GM12878 (cell line): Measurements from ENCODE around the gene MXD4. TPM values are rescaled to one million over a fixed set of nuclear protein-coding genes. Genes with fewer than 3 reads are reported as not detected.

Experiments
- ATAC-seq: fragments of 200-7000 bp; cut with Tn5 transposase; 3 replicates; pipeline ENCODE4 v1.9.1; 2020; ENCODE audit warnings: mild to moderate bottlenecking, moderate library complexity
- BruUV-seq: library from RNA; stranded (reverse); fragments of 400-500 nt; replicated peaks from 2 replicates; lab custom pipeline; 2021; lab: Mats Ljungman, UMichigan
- CTCF ChIA-PET: fragments of 300-600 bp; sonication (Branson Sonifier 250); formaldehyde crosslinking; extraction: SDS; loops from one replicate; lab custom pipeline; 2021; ENCODE audit warnings: inconsistent platforms; lab: Yijun Ruan, JAX
- POLR2A ChIA-PET: fragments of 350-600 bp; formaldehyde crosslinking; extraction: SDS; loops from one replicate; lab custom pipeline; 2021; ENCODE audit warnings: inconsistent platforms; lab: Charles Lee
- RAD21 ChIA-PET: fragments of 300-600 bp; sonication (Branson Sonifier 250); formaldehyde crosslinking; loops from one replicate; lab custom pipeline; 2023; ENCODE audit warnings: antibody characterized with exemption; ENCODE audit not compliant: unreplicated experiment; lab: Charles Lee
- SMC1A ChIA-PET: fragments of 300-600 bp; sonication (Branson Sonifier 250); formaldehyde crosslinking; loops from one replicate; lab custom pipeline; 2023; ENCODE audit not compliant: unreplicated experiment, uncharacterized antibody; lab: Charles Lee
- DNase-seq: peaks from one replicate; pipeline ENCODE4 v3.0.0-alpha.2; 2011; ENCODE audit warnings: low read depth, low spot score
- FAIRE-seq: peaks from 3 replicates; lab custom pipeline; 2011; peaks lifted over from hg19 to GRCh38; lab: Jason Lieb, UNC
- H2AFZ ChIP-seq: 2 replicates; pipeline ENCODE4 v1.6.0; 2011; ENCODE audit warnings: low read depth, low read length, control low read depth; ENCODE audit not compliant: control insufficient read depth
- H3K27ac ChIP-seq: 2 replicates; pipeline ENCODE4 v1.5.1; 2011; ENCODE audit warnings: control low read depth; ENCODE audit not compliant: control insufficient read depth, insufficient read depth
- H3K27me3 ChIP-seq, 2 experiments: replicated peaks in 1 of 2; 2 replicates each; pipeline versions ENCODE4 v1.6.0 to v1.6.1; 2011; ENCODE audit warnings: low read length in 1 of 2; ENCODE audit not compliant: control insufficient read depth in 2 of 2, insufficient read depth in 2 of 2
- H3K36me3 ChIP-seq, 2 experiments: 2 replicates each; pipeline ENCODE4 v1.5.1; 2011; ENCODE audit warnings: low read length in 1 of 2; ENCODE audit not compliant: control insufficient read depth in 2 of 2, insufficient read depth in 2 of 2
- H3K4me1 ChIP-seq: 2 replicates; pipeline ENCODE4 v1.6.1; 2011; ENCODE audit warnings: mild to moderate bottlenecking, low read length, moderate library complexity, mixed read lengths; ENCODE audit not compliant: control insufficient read depth, insufficient read depth
- H3K4me2 ChIP-seq: 2 replicates; pipeline ENCODE4 v1.6.0; 2011; ENCODE audit warnings: control low read depth; ENCODE audit not compliant: control insufficient read depth, insufficient read depth
- H3K4me3 ChIP-seq: fragments of 200-600 bp; sonication (generic); 2 replicates; pipeline ENCODE4 v1.5.1; 2016
- H3K79me2 ChIP-seq: 2 replicates; pipeline ENCODE4 v1.6.0; 2011; ENCODE audit warnings: low read length; ENCODE audit not compliant: control insufficient read depth, insufficient read depth
- H3K9ac ChIP-seq: 2 replicates; pipeline ENCODE4 v1.8.0; 2011; ENCODE audit warnings: low read length, control low read depth, mixed read lengths; ENCODE audit not compliant: control insufficient read depth, insufficient read depth
- H3K9me3 ChIP-seq: replicated peaks from 3 replicates; pipeline ENCODE4 v1.5.1; 2011; ENCODE audit warnings: mild to moderate bottlenecking, low read length; ENCODE audit not compliant: control insufficient read depth, insufficient read depth
- H4K20me1 ChIP-seq: 2 replicates; pipeline ENCODE4 v1.6.0; 2011; ENCODE audit not compliant: control insufficient read depth, insufficient read depth
- EP300 ChIP-seq, 2 experiments: fragments of 150-350 bp in 1 of 2; IDR thresholded peaks; 2 replicates each; pipeline ENCODE4 v1.6.1; 2011 to 2012; ENCODE audit warnings: low read depth in 2 of 2, low read length in 2 of 2, borderline replicate concordance in 1 of 2, improper control_type of control experiment in 1 of 2, inconsistent platforms in 1 of 2; ENCODE audit not compliant: control insufficient read depth in 1 of 2
- FOS ChIP-seq: IDR thresholded peaks from 3 replicates; pipeline ENCODE4 v1.6.1; 2011; ENCODE audit warnings: borderline replicate concordance; ENCODE audit not compliant: insufficient read length; ENCODE audit errors: extremely low read depth
- HDGF ChIP-seq: fragments of 450-650 bp; IDR thresholded peaks from 2 replicates; pipeline ENCODE4 v1.6.1; 2016; ENCODE audit warnings: antibody characterized with exemption
- IRF4 ChIP-seq: IDR thresholded peaks from 2 replicates; pipeline ENCODE4 v1.6.1; 2011; ENCODE audit warnings: low read depth, low read length
- MEF2B ChIP-seq: fragments of 450-650 bp; IDR thresholded peaks from 2 replicates; pipeline ENCODE4 v1.6.1; 2018; ENCODE audit warnings: mild to moderate bottlenecking, moderate library complexity; ENCODE audit not compliant: partially characterized antibody, poor library complexity, severe bottlenecking
- MLLT1 ChIP-seq: fragments of 450-650 bp; IDR thresholded peaks from 2 replicates; pipeline ENCODE4 v1.6.1; 2016; ENCODE audit warnings: mild to moderate bottlenecking
- PAX5 ChIP-seq: IDR thresholded peaks from 2 replicates; pipeline ENCODE4 v1.6.1; 2011; ENCODE audit warnings: low read depth, low read length, borderline replicate concordance
- POLR2A ChIP-seq: IDR thresholded peaks from 2 replicates; pipeline ENCODE4 v1.6.1; 2011; ENCODE audit warnings: low read depth, mild to moderate bottlenecking, low read length
- RELA ChIP-seq: fragments of 450-650 bp; IDR thresholded peaks from 2 replicates; pipeline ENCODE4 v1.8.0; 2014; ENCODE audit warnings: borderline replicate concordance; ENCODE audit not compliant: partially characterized antibody
- SREBF1 ChIP-seq: IDR thresholded peaks from 2 replicates; pipeline ENCODE4 v1.6.1; 2012; ENCODE audit warnings: mild to moderate bottlenecking, low read length
- STAT3 ChIP-seq: IDR thresholded peaks from 2 replicates; pipeline ENCODE4 v1.6.1; 2011; ENCODE audit warnings: low read depth, low read length, improper control_type of control experiment
- YBX1 ChIP-seq: fragments of 450-650 bp; IDR thresholded peaks from 2 replicates; pipeline ENCODE4 v1.6.1; 2016; ENCODE audit warnings: antibody characterized with exemption
- WGBS: methylation state at CpG from one replicate; pipeline ENCODE4 v1.1.6; 2016; ENCODE audit warnings: low lambda C conversion rate; ENCODE audit not compliant: insufficient replicate concordance, insufficient coverage; ENCODE audit errors: missing lambda C conversion rate; 5-methylcytosine and 5-hydroxymethylcytosine counted together
- in situ Hi-C: fragments of 300-500 bp; cut with MboI; formaldehyde crosslinking; loops from 9 replicates; pipeline ENCODE4 v1.14.3; 2018; ENCODE audit warnings: mixed read lengths
- intact Hi-C: fragments of 100-400 bp; cut with micrococcal nuclease; formaldehyde crosslinking; loops from one replicate; pipeline ENCODE4 v1.14.2; 2022; ENCODE audit not compliant: unreplicated experiment
- polyA plus RNA-seq, 11 experiments: library from polyadenylated mRNA; depleted of rRNA in 4 of 11; unstranded in 6 of 11; stranded (reverse) in 5 of 11; fragments of >200 nt; fragmentation: Nextera tagmentation in 4 of 11; fragmentation: Illumina TruSeq in 1 of 11; extraction: Ambion mirVana in 4 of 11; extraction: Trizol in 1 of 11; gene quantifications; 1 replicate in 1 of 11; 2 replicates in 10 of 11; pipeline versions ENCODE4 v1.2.1 to v1.2.3, GENCODE V29; 2011 to 2016; ENCODE audit warnings: inconsistent platforms in 2 of 11, missing spikeins in 2 of 11, low read depth in 1 of 11
- total RNA-seq, 4 experiments: library from RNA; depleted of rRNA in 3 of 4; stranded (reverse); fragments of >200 nt in 3 of 4; fragmentation: Illumina TruSeq in 1 of 4; extraction: Trizol in 1 of 4; gene quantifications; 2 replicates each; pipeline versions ENCODE4 v1.2.1 to v1.2.3, GENCODE V29; 2013 to 2021
- TF ChIP-seq, protein P1 (sequence below): IDR thresholded peaks from 2 replicates; pipeline ENCODE4 v1.6.1; 2011; ENCODE audit warnings: mild to moderate bottlenecking, low read depth, low read length, moderate library complexity; ENCODE audit not compliant: insufficient replicate concordance

Gene MXD4
- total and polyA plus RNA-seq, 10 of the 15 experiments (the other 5 are each of a cell fraction or from before 2014, with no cell fraction given), result 0.21 to 25.6 (median 5.2) TPM

DNA sequence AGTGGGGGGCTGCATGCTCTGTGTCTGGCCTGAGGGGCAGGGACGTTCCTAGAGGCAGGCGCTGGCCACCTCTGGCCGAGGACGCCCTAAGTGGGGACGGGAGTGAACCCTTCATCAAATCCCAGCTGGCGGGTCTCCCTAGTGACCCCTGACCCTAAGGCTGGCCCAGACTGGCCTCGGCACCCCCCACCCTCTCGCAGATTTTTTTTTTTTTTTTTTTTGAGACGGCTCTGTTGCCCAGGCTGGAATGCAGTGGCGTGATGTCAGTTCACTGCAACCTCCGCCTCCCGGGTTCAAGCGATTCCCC is 988 bp upstream of the MXD4 start:
- Histone ChIP-seq H4K20me1 (no peaks in the 10 kb centered on the region; the same call in 1 of the 2 replicates), H2AFZ (peak overlapping the region; percentile 87), H3K9ac (peak overlapping the region; percentile 88), H3K9me3 (no peaks in the 10 kb centered on the region), H3K36me3 (no peaks in the 10 kb centered on the region; a peak in 1 of 4 replicates), H3K27ac (peak overlapping the region; percentile 82), H3K4me2 (peak overlapping the region; percentile 94), H3K4me1 (no peaks in the 10 kb centered on the region; the same call in 1 of the 2 replicates), H3K27me3 (no peaks in the 10 kb centered on the region), H3K4me3 (peak overlapping the region; percentile 74), H3K79me2 (peaks cover 10% of the 10 kb centered on the region)
- intact Hi-C loops (loop anchor here (1.0 to 10.0 kb wide), 3 partner anchors 21 to 812 kb away; partner anchors contain the start of genes HAUS3, HTT, HTT-AS and POLN), in situ Hi-C loops (no loop called here)
- no peak for FAIRE-seq
- TF ChIP-seq HDGF (no peak), RELA (no peak), POLR2A (no peak)
- POLR2A ChIA-PET, result interaction anchor here (0.7 to 1.1 kb wide), 3 partner anchors 138 to 522 kb away, joined by 3 to 7 read pairs (median 4); no protein-coding TSS in a partner anchor
- no peak for DNase-seq
- ATAC-seq, result no peak
- RAD21 ChIA-PET, result interaction anchor here (1.4 to 1.7 kb wide), 3 partner anchors 22 to 149 kb away, joined by 4 to 12 read pairs (median 11); no protein-coding TSS in a partner anchor
- CTCF ChIA-PET, result no interaction called here
- no TSS peak for BruUV-seq
- SMC1A ChIA-PET, result no interaction called here
- 30% methylated on average over 10 of the region's 13 CpGs for WGBS

- no peaks in the 10 kb centered on the region for H3K27me3 ChIP-seq
- no peaks in the 10 kb centered on the region; a peak in 1 of 4 replicates for H3K36me3 ChIP-seq
- FAIRE-seq, result peak; percentile 96
- peak overlapping the region; percentile 74 for H3K4me3 ChIP-seq
- H4K20me1 ChIP-seq, result no peaks in the 10 kb centered on the region; the same call in 1 of the 2 replicates
- no peaks in the 10 kb centered on the region for H3K9me3 ChIP-seq
- no TSS peak for BruUV-seq
- H3K4me2 ChIP-seq, result peak overlapping the region; percentile 94
- in situ Hi-C loops, result no loop called here
- peak; percentile 97 for ATAC-seq
- RAD21 ChIA-PET, result interaction anchor here (0.6 to 1.7 kb wide), 12 partner anchors 12 to 553 kb away, joined by 3 to 15 read pairs (median 4); partner anchors contain the start of gene RNF4
- SMC1A ChIA-PET, result interaction anchor here (0.7 to 1.1 kb wide), 4 partner anchors 22 to 150 kb away, joined by 3 to 5 read pairs (median 5); no protein-coding TSS in a partner anchor
- H3K4me1 ChIP-seq, result no peaks in the 10 kb centered on the region; the same call in 1 of the 2 replicates
- CTCF ChIA-PET, result interaction anchor here (0.9 to 1.0 kb wide), 3 partner anchors 18 to 151 kb away, joined by 3 to 6 read pairs (median 3); no protein-coding TSS in a partner anchor
- DNase-seq, result peak; percentile 91
- POLR2A ChIA-PET, result interaction anchor here (0.6 to 1.1 kb wide), 9 partner anchors 11 to 523 kb away, joined by 3 to 19 read pairs (median 4); partner anchors contain the start of genes FAM193A, HAUS3, POLN and RNF4
- H3K27ac ChIP-seq, result peak overlapping the region; percentile 82
- H3K79me2 ChIP-seq, result peaks cover 10% of the 10 kb centered on the region
- WGBS, result under 1% methylated on average over 84 of the region's 98 CpGs
- H3K9ac ChIP-seq, result peak overlapping the region; percentile 88
- H2AFZ ChIP-seq, result peak overlapping the region; percentile 87
- intact Hi-C loops, result loop anchor here (1.0 to 10.0 kb wide), 3 partner anchors 20 to 812 kb away; partner anchors contain the start of genes HAUS3, HTT, HTT-AS and POLN
- TF ChIP-seq FOS, result peak; percentile 55
- no peak for TF ChIP-seq SREBF1
- no peak for TF ChIP-seq STAT3
- TF ChIP-seq, protein P1, sequence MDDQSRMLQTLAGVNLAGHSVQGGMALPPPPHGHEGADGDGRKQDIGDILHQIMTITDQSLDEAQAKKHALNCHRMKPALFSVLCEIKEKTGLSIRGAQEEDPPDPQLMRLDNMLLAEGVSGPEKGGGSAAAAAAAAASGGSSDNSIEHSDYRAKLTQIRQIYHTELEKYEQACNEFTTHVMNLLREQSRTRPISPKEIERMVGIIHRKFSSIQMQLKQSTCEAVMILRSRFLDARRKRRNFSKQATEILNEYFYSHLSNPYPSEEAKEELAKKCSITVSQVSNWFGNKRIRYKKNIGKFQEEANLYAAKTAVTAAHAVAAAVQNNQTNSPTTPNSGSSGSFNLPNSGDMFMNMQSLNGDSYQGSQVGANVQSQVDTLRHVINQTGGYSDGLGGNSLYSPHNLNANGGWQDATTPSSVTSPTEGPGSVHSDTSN, result peak; percentile 98
- TF ChIP-seq YBX1, result no peak
- no peak for TF ChIP-seq IRF4
- no peak for TF ChIP-seq MLLT1
- no peak for TF ChIP-seq PAX5
- TF ChIP-seq MEF2B, result no peak
- TF ChIP-seq EP300 (IDR thresholded peaks at IDR 0.05; ENCODE audit: borderline replicate concordance in 1 of 2, control insufficient read depth in 1 of 2, low read depth in 2 of 2, low read length in 2 of 2), result peak in 1 of 2 experiments; percentile 36; a peak in 1 of 4 replicates
Measured at GRCh38 chr4:2262145-2262943, 435 bp upstream of the MXD4 start.
